Lower leg skin (tissue), 4 donors: ENCODE data around the gene TMEM163. TPM values are rescaled to one million over a fixed set of nuclear protein-coding genes. Genes with fewer than 3 reads are reported as not detected.

ENCODE experiments used
- DNase-seq, 2 donors: peaks; one replicate each; pipeline ENCODE4 v3.0.0-alpha.2; 2019; ENCODE audit warnings: low spot score in 2 of 2
- H3K4me3 ChIP-seq: fragments of 200-600 bp; sonication (generic); 2 replicates; pipeline ENCODE4 v1.5.1; 2017; ENCODE audit warnings: mild to moderate bottlenecking, low read depth; ENCODE audit not compliant: poor library complexity, severe bottlenecking
- CTCF ChIP-seq, 3 donors: fragments of 450-650 bp; IDR thresholded peaks; one replicate each; pipeline ENCODE4 v1.5.1; 2016; ENCODE audit warnings: antibody characterized with exemption in 3 of 3, mild to moderate bottlenecking in 3 of 3, moderate library complexity in 2 of 3
- POLR2A ChIP-seq, 2 donors: fragments of 450-650 bp; IDR thresholded peaks; one replicate each; pipeline ENCODE4 v1.6.1; 2016 to 2017; ENCODE audit warnings: antibody characterized with exemption in 2 of 2, mild to moderate bottlenecking in 1 of 2, moderate library complexity in 1 of 2
- WGBS, 2 donors: methylation state at CpG; one replicate each; pipeline ENCODE4 v1.1.5; 2018; 5-methylcytosine and 5-hydroxymethylcytosine counted together
- intact Hi-C: fragments of 100-400 bp; cut with DNase I; formaldehyde crosslinking; loops from one replicate; pipeline ENCODE4 v1.15.0; 2023; ENCODE audit warnings: low total_unique reads
- total RNA-seq, 4 donors: library from RNA; depleted of rRNA; stranded (reverse); fragments of >200 nt; gene quantifications; one replicate each; pipeline ENCODE4 v1.1.0, GENCODE V29; 2016

TMEM163 gene
- total RNA-seq, 4 donors from 2014 or later: 0.19 to 0.46 TPM; not detected in 2

DNA sequence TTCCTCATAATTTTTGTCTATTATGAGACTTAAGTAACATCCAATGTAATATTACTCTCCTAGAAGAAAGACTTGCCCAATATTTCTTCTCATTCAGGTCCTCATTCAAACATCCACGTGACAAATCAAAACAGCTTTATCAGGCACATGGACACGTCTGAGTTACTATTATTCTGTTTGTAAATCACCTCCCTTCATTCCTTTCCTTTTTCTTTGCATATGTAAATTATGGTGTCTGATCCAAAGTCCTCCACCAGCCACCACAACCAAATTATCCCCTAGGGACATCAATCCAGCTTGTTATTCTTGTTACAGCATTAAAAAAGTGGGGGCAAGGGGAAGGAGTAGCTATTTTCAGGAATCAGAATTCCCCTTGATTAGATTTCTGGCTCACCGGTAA lies 7.1 kb downstream of the TMEM163 start:
- intact Hi-C loops: no loop called here
- no peak overlapping the region for H3K4me3 ChIP-seq
- WGBS, 2 donors: 11 to 19% methylated on average over 3 of the region's 3 CpGs
- no peak for TF ChIP-seq CTCF (IDR thresholded peaks at IDR 0.05)
- TF ChIP-seq POLR2A (IDR thresholded peaks at IDR 0.05): no peak
- no peak for DNase-seq

GRCh38 chr2:134707330-134707676 lies 11.5 kb downstream of the TMEM163 start:
- 84 to 88% methylated on average over 5 of the region's 5 CpGs for WGBS, 2 donors
- intact Hi-C loops: no loop called here
- DNase-seq: no peak
- no peak for TF ChIP-seq CTCF (IDR thresholded peaks at IDR 0.05)
- TF ChIP-seq POLR2A (IDR thresholded peaks at IDR 0.05): no peak
- no peak overlapping the region for H3K4me3 ChIP-seq

DNA sequence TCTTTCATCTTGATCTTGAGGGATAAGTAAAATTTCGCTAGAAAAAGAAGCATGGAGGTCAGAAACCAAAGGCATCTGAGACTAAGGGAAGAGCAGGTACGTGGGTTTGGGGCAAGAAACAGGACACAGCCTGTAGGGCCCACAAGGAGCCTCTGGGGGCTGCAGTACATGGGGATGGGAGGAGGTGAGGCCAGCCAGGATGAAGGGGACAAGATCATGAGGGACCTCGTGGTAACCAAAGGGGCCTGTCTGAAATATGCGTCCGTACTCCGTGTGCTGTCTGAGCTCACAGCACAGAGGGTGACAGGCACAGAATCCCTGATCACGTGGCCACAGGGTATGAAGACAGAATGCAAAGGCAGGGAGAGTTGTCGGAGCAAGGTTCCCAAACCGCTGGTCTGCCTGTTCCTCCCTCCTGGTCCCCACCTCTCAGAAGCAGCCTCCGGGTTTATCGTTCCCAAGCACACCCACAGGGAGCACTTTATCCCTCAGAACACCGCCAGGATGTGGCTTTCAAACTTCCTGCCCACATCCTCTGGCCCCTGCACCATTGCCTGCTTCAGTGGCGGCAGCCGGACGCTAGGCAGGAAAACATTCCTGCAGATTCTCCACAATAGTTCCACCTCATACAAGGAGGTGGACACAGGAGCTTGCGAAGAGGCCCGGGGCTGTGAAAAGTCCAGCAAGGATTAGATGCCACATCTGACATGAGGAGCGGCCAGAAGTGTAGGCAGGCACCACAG lies 12.0 kb downstream of the TMEM163 start:
- TF ChIP-seq CTCF (IDR thresholded peaks at IDR 0.05) (no peak), POLR2A (IDR thresholded peaks at IDR 0.05) (no peak)
- intact Hi-C loops: no loop called here
- DNase-seq: no peak
- H3K4me3 ChIP-seq: no peak overlapping the region
- WGBS, 2 donors: 46 to 59% methylated on average over 18 of the region's 18 CpGs

DNA sequence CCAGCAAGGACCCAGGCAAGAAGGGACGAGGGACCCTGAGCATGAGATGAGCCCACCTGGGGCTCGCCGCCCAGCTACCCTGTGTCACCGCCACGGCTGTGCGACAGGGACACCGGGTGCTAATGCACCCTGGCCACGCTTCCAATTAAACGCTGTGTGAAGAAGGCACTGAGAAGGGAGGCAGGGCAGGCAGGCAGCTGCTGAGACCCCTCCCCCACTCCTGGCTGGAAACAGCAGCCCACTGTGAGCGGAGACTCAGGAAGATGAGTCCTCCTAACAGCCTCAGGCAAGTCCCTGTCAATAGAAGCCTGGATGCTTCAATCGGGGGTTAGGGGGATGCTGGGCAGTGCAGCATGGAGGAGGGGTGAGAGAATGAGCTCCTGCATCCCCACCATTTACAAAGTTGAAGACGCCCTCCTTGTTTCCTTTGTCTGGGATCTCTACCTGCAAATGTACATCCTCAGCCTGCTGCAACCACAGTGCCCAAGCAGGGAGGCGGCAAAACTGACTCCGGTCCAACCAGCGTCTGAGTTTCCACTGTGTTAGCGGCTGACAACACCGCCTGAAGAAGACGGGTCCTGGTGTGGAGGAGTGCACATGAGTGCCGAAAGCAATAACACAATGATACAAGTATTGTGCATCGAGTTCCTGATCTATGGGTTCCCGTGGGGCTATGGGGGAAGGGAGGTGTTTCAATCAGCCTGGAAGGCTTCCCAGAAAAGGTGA lies 12.8 kb downstream of the TMEM163 start:
- no peak overlapping the region for H3K4me3 ChIP-seq
- no peak for DNase-seq
- WGBS, 2 donors: 58 to 65% methylated on average over 20 to 21 of the region's 21 CpGs
- TF ChIP-seq POLR2A (IDR thresholded peaks at IDR 0.05) (no peak), CTCF (IDR thresholded peaks at IDR 0.05) (no peak)
- intact Hi-C loops: no loop called here

DNA sequence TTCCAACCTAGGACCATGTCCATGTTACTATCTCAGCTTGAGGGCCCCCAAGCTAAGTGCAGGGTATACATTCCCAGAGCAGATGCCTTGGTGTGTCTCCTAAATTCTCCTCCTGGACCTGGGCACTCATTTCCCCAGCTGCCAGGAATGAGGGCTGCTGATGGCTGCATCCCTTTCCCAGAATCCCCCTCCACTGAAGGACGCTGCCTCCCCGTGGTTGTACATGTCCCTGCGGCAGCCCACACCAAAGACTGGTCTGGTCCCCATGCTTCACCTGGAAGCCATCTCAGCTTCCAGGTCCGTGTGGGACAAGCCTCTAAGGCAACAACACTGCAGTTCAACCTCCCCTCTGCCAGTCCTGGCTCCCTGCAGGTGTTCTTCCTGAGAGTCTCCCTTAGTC lies 14.6 kb downstream of the TMEM163 start:
- TF ChIP-seq CTCF (IDR thresholded peaks at IDR 0.05) (no peak), POLR2A (IDR thresholded peaks at IDR 0.05) (no peak)
- intact Hi-C loops: no loop called here
- H3K4me3 ChIP-seq: no peak overlapping the region
- DNase-seq: no peak
- WGBS, 2 donors: 68 to 93% methylated on average over 4 of the region's 4 CpGs
